Duodenal mucosa (tissue), 2 donors: Measurements from ENCODE around the gene ZMYND11.

ENCODE experiments used
- H3K27ac ChIP-seq: one replicate; pipeline ENCODE4 v1.7.0; 2013; ENCODE audit warnings: low read depth, low read length
- H3K27me3 ChIP-seq, 2 donors: one replicate each; pipeline ENCODE4 v1.7.0; 2013; ENCODE audit warnings: low read length in 2 of 2, control low read depth in 1 of 2; ENCODE audit not compliant: insufficient read depth in 2 of 2, control insufficient read depth in 1 of 2
- H3K36me3 ChIP-seq, 2 donors: one replicate each; pipeline ENCODE4 v1.7.0; 2013; ENCODE audit warnings: low read length in 2 of 2, control low read depth in 1 of 2; ENCODE audit not compliant: insufficient read depth in 2 of 2, control insufficient read depth in 1 of 2
- H3K4me1 ChIP-seq, 2 donors: one replicate each; pipeline ENCODE4 v1.7.0; 2013; ENCODE audit warnings: low read length in 2 of 2, control low read depth in 1 of 2; ENCODE audit not compliant: insufficient read depth in 2 of 2, control insufficient read depth in 1 of 2
- H3K4me3 ChIP-seq, 2 donors: one replicate each; pipeline ENCODE4 v1.7.0; 2013; ENCODE audit warnings: low read length in 2 of 2, low read depth in 1 of 2
- H3K9ac ChIP-seq, 2 donors: one replicate each; pipeline ENCODE4 v1.7.0; 2013; ENCODE audit warnings: low read length in 2 of 2, low read depth in 1 of 2
- H3K9me3 ChIP-seq, 2 donors: one replicate each; pipeline ENCODE4 v1.7.0; 2013; ENCODE audit warnings: low read length in 2 of 2, control low read depth in 1 of 2; ENCODE audit not compliant: control insufficient read depth in 1 of 2

The ZMYND11 gene

DNA sequence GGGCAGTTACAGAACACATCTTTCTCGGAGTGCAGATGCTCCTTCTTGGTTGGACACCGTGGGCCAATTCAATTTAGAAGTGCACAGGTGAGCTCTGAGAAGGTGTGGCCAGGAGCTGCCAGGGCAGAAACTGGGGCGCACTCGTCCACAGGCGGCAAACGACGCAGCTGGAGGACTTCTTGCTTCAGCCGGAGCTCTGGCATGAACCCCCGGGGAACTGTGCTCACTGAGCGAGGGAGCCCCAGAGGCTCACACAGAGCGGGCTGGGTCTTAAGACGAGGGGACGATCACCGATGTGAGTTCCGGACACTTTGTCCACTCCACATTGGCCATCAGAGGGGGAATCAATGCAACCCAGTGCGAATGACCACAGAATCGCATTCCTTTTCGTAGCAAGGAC, 140.4 kb downstream of the ZMYND11 start:
- peaks cover 0 to 23% of the 10 kb centered on the region in 2 donors for H3K36me3 ChIP-seq
- H3K9me3 ChIP-seq: no peaks in the 10 kb centered on the region
- no peaks in the 10 kb centered on the region for H3K4me1 ChIP-seq
- H3K27me3 ChIP-seq: no peaks in the 10 kb centered on the region
- no peak overlapping the region for H3K9ac ChIP-seq
- no peak overlapping the region for H3K27ac ChIP-seq
- H3K4me3 ChIP-seq: no peak overlapping the region

DNA sequence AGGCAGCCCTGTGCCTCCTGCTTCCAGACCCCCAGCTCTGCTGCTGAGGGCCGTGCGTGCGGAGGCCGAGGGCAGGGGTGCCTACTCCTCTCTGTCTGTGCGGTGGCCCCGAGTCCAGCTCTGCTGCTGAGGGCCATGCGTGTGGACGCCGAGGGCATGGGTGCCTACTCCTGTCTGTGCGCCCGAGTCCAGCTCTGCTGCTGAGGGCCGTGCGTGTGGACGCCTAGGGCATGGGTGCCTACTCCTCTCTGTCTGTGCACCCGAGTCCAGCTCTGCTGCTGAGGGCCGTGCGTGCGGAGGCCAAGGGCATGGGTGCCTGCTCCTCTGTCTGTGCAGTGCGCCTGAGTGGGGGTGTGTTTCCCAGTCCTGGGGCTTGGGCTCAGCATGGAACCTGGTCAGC, 142.7 kb downstream of the ZMYND11 start:
- Histone ChIP-seq H3K36me3 (peaks cover 6 to 39% of the 10 kb centered on the region in 2 donors), H3K27me3 (no peaks in the 10 kb centered on the region), H3K9ac (no peak overlapping the region), H3K9me3 (no peaks in the 10 kb centered on the region), H3K27ac (no peak overlapping the region), H3K4me1 (no peaks in the 10 kb centered on the region), H3K4me3 (no peak overlapping the region)

DNA sequence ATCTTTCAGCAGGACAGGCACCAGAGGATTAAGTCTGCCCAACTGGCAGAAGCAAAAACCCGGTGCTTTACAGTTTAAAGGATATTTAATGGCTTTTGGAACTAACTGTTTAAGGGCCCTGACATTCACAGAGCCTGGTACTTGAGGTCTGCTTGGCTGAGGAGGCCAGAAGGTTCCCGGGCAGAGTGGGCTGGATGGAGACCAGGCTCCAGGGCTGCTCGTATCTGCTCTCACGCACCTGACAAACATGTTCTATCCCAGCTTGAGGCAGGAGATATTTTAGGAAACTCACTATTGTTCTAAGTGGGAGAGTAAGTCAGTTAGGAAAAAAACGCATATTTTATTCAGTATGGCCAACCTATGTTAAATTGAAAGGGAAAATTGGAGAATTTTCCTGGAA, 143.5 kb downstream of the ZMYND11 start:
- H3K4me3 ChIP-seq: no peak overlapping the region
- H3K27ac ChIP-seq: no peak overlapping the region
- no peaks in the 10 kb centered on the region for H3K9me3 ChIP-seq
- H3K9ac ChIP-seq: no peak overlapping the region
- peaks cover 11 to 40% of the 10 kb centered on the region in 2 donors for H3K36me3 ChIP-seq
- no peaks in the 10 kb centered on the region for H3K4me1 ChIP-seq
- H3K27me3 ChIP-seq: no peaks in the 10 kb centered on the region

DNA sequence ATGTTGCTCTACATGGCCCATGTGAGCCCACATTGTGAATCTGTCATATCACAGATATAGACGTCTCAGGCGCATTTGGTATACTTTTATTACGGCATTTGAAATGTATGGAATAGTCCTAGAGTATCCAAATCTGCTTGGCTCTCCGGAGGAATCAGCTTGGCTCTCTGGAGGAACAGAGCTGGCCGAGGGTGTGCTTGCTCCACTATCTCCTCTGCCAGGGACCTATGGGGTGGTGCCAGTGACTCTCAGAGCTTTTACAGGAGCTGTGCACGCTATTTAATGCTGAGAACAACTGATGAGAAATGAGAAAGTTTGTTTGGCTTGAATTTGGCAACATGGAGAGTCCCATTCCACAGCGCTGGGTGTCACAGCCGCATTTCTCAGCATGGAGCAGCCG, 144.0 kb downstream of the ZMYND11 start:
- H3K4me3 ChIP-seq: no peak overlapping the region
- no peaks in the 10 kb centered on the region for H3K27me3 ChIP-seq
- H3K27ac ChIP-seq: no peak overlapping the region
- H3K4me1 ChIP-seq: no peaks in the 10 kb centered on the region
- H3K9me3 ChIP-seq: no peaks in the 10 kb centered on the region
- H3K9ac ChIP-seq: no peak overlapping the region
- H3K36me3 ChIP-seq: peaks cover 14 to 45% of the 10 kb centered on the region in 2 donors

DNA sequence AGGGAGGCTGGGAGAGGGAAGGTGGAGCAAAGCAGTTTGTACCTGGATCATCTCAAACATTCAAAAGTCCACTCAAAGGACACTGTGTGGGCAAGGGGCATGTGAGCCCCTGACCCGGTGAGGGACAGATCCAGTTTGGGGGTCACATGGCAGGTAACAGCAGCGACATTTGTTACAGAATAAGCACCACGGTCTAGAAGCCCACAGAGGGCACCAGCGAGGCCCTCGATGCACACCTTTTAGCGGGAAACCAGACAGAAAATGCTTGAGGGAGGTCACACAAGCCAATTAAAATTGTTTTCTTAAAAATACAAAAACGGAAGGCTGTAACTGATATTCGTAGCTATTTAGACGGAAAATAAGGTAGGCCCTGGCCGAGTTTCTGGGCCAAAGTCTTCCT, 144.4 kb downstream of the ZMYND11 start:
- H3K4me3 ChIP-seq: no peak overlapping the region
- no peaks in the 10 kb centered on the region for H3K9me3 ChIP-seq
- H3K4me1 ChIP-seq: no peaks in the 10 kb centered on the region
- no peak overlapping the region for H3K9ac ChIP-seq
- H3K27me3 ChIP-seq: no peaks in the 10 kb centered on the region
- peaks cover 14 to 48% of the 10 kb centered on the region in 2 donors for H3K36me3 ChIP-seq
- no peak overlapping the region for H3K27ac ChIP-seq

DNA sequence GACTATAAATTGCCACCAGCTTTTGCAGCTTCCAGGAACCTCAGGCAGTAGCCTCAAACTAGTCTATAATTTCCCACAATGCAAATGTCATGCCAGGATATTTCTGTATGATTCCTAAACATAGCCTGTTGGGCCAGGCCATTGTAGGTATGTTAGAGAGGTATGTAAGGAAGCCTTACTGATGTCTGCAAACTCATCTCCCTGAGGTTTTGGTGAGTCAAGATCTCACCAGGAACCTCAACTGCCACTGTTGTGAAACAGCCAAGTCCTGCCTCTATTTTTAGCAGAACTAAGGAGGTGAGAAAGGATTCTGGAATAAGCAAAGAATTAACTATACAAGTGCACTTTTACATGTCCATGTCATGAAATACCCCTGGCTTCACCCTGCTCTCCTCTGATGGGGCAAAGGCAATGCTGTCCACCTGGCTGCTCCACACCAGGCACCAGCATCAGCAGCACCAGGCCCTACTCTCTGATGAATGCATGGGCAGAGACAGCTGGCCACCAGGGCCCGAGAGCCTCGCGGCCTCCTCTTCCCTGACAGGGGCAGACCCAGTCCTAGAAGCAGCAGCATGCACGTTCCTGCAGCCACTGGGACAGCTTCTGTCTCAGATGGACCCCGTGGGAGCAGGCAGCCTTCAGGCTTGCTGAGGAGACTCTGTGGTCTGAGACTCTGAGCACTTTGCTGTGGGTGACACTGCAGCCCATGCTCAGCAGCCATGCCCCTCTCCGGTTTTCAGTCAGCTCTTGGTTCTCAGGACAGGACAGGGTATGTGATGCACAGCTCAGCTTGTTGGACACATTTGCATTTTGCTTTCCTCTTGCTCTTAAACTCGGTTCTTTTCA, 147.3 kb downstream of the ZMYND11 start:
- Histone ChIP-seq H3K36me3 (peaks cover 14 to 51% of the 10 kb centered on the region in 2 donors), H3K27ac (no peak overlapping the region), H3K9ac (no peak overlapping the region), H3K27me3 (no peaks in the 10 kb centered on the region), H3K9me3 (no peaks in the 10 kb centered on the region), H3K4me3 (no peak overlapping the region), H3K4me1 (no peaks in the 10 kb centered on the region)

DNA sequence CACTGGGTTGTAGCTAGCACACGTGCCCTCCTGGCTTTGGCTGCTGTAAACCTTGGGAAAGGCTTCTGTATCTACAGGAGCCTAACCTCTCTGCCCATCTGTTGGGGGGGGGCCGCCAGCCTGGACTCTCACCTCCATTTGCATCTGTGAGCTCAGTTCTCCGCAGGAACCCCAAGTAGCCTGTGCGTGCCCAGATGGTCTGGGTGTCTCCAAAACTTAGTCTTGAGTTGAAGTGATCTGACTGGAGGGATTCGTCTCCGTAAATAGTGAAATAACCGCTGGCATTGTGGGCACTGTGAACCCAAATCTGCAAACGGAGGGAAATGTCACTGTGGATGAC, 147.9 kb downstream of the ZMYND11 start:
- Histone ChIP-seq H3K27me3 (no peaks in the 10 kb centered on the region), H3K36me3 (peaks cover 14 to 48% of the 10 kb centered on the region in 2 donors), H3K4me3 (no peak overlapping the region), H3K4me1 (no peaks in the 10 kb centered on the region), H3K27ac (no peak overlapping the region), H3K9ac (no peak overlapping the region), H3K9me3 (no peaks in the 10 kb centered on the region)

DNA sequence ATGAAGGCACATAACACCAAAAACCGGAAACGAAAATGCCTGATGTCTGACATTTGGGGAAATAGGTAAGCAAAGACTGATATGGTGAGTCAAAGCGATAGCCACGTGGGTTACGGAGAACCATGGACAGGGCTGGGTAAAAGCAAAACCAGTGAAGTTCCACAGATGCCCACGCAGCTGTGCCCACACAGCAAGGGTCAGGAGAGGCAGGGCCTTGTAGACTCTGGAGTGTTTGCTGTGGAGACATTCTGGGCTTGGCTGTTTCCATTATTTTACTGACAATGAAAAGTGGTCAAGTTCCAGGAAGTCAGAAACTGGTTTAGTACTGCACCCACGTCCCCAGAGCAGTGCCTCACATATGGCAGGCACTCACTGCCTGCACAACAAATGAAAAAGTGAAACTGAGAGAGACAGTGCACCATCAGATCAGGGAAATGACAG, 148.7 kb downstream of the ZMYND11 start:
- Histone ChIP-seq H3K27me3 (no peaks in the 10 kb centered on the region), H3K4me1 (no peaks in the 10 kb centered on the region), H3K9me3 (no peaks in the 10 kb centered on the region), H3K36me3 (peaks cover 14 to 48% of the 10 kb centered on the region in 2 donors), H3K9ac (no peak overlapping the region), H3K27ac (no peak overlapping the region), H3K4me3 (no peak overlapping the region)

DNA sequence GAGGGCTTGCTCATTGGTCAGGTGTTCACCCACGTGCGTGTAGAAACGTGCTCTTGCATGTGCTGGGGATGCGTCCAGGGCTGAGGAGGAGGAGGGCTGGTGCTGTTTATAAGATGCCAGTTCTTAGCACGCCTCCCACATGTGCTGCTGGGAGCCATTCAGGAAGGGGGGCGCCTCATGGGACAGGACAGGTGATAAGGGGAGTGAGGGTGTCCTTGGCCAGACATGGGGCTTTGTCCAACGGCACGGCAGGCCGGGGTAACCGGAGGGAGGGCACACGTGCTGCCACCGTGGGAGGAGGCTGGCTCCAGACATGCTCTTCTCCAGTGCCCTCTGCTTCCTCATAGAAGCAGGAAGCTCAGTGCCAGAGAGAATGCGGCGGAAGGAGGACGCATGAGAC, 150.0 kb downstream of the ZMYND11 start:
- H3K4me1 ChIP-seq: no peaks in the 10 kb centered on the region
- H3K27ac ChIP-seq: no peak overlapping the region
- H3K27me3 ChIP-seq: no peaks in the 10 kb centered on the region
- no peaks in the 10 kb centered on the region for H3K9me3 ChIP-seq
- H3K9ac ChIP-seq: no peak overlapping the region
- H3K36me3 ChIP-seq: peaks cover 14 to 47% of the 10 kb centered on the region in 2 donors
- H3K4me3 ChIP-seq: no peak overlapping the region

DNA sequence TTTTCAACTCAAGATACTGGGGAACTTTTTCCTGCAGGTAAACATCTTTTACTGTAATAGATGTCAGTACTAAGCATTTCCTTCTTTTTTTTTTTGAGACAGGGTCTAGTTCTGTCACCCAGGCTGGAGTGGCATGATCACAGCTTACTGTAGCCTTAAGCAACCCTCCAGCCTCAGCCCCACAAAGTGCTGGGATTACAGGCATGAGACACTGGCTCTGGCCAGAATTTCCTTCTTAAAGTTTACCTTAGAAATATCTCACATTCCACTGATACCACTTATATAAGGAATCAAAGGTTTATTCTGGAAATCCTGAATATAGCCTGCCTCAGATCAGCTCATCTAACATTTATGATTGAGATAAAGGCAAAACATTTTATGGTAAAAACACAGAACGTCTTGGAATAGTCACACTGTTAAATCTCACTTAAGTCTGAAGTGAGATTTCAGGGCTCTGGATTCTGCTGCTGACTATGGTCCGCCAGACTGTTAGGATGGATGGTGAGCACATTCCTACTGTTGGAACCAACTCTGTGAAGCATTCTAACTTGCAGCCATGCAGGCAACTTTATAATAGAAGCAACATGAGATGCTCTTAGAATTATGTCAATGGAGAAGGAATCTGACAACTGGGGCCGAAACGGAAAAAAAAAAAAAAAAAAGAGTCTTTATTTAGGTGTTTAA, 151.9 kb downstream of the ZMYND11 start:
- no peaks in the 10 kb centered on the region for H3K27me3 ChIP-seq
- no peaks in the 10 kb centered on the region for H3K4me1 ChIP-seq
- H3K4me3 ChIP-seq: no peak overlapping the region
- H3K9me3 ChIP-seq: no peaks in the 10 kb centered on the region
- no peak overlapping the region for H3K27ac ChIP-seq
- H3K36me3 ChIP-seq: peaks cover 8 to 33% of the 10 kb centered on the region in 2 donors
- no peak overlapping the region for H3K9ac ChIP-seq
